HG03521 (cell line): ENCODE results near the gene RDH13.
"Not testable (repeated sequence)": the region's sequence is repeated elsewhere in the genome, so short reads cannot be mapped to it uniquely, and the experiment has no call there.

ENCODE experiments used
- ATAC-seq: cut with Tn5 transposase; IDR thresholded peaks from one replicate; pipeline ENCODE4 v1.9.1; 2021; ENCODE audit warnings: mild to moderate bottlenecking, moderate library complexity; ENCODE audit not compliant: unreplicated experiment

RDH13 gene, protein sequence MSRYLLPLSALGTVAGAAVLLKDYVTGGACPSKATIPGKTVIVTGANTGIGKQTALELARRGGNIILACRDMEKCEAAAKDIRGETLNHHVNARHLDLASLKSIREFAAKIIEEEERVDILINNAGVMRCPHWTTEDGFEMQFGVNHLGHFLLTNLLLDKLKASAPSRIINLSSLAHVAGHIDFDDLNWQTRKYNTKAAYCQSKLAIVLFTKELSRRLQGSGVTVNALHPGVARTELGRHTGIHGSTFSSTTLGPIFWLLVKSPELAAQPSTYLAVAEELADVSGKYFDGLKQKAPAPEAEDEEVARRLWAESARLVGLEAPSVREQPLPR

DNA sequence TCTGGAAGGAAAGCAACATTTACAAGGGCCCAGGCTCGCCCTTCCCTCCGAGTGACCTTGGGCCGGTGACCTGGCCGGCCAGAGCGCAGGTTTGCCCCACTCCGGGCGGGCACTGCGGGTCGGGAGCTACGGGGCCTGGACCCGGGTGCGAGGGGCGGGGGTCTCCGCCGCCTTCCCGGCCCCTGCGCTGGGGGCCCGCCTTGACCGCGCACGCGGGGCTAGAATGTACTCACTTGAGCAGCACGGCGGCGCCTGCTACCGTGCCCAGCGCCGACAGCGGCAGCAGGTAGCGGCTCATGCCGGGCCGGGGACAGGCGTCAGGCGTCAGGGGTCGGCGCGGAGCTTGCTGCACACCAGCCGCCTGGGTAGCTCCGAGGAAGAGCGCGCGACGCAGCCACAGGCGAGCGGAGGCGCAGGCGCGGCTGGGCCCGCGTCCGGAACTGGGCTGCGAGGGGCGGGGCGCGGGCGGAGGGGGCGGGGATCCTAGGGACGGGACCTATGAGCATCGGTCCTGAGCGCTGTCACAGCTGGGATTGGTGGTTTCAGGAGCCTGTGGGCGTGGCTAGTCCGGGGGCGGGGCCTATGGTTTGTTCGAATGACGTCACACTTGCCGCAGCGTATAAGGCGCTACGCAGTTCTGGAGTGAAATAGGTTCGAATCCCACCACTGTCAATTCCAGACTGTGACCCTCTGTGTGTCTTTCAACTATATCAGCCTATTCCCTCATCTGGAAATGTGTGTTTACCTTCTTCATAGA, at the start of gene RDH13:
TSS of gene RDH13 (minus strand) at position 414 of the 757 bp plus-strand sequence. CDS start at position 298, 116 bp downstream.
- peak; percentile 90 for ATAC-seq

DNA sequence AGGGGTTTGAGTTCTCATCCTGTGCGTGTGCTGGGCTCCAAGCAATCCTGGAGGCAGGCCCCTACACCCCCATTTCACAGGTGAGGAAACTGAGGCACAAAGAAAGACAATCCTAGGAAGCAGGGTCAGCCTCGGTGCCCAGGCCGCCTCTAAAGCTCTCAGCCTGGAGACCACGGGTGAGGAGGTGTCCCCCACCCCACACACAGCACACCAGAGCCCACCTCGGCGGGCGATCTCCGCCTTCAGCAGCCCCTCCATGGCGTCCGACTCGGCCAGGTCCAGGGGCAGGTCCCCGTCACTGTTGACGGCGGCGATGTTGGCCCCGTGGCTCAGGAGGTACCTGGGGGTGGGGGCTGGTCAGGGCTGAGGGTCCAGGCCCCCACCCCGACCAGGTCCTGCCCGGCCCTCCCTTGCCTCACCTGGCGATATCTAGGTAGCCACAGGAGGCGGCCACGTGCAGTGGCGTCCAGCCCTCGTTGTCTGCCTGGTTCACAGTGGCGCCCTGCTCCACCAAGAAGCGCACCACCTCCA, 49.4 kb upstream of the RDH13 start:
- no peak for ATAC-seq

DNA sequence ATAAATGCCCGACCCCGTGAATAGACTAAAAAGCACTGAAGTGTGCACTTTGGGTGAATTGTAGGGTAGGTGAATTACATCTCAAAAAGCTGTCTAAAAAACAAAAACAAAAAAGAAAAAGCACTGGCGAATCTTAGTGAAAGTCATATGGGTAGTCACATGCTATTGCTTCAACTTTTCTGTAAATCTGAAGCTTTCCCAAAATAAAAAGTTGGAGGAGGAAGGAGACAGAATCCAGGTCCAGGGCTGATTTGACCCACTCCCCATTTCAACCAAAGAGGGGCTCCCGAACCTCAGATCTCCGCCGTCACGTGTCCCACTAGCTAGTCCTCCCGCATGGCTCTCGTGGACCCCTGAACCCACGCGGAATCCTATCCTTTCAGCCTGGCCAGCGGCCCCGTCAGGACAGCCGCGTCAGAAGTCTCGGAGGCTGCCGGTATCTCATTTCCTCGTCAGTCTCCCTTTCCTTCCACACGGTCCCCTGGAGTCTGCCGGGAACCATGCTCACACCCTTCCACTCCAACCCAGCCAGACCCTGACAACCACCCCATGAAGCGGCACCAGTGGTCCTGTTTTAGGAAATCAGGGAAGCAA, 48.4 kb upstream of the RDH13 start:
- ATAC-seq: no peak

DNA sequence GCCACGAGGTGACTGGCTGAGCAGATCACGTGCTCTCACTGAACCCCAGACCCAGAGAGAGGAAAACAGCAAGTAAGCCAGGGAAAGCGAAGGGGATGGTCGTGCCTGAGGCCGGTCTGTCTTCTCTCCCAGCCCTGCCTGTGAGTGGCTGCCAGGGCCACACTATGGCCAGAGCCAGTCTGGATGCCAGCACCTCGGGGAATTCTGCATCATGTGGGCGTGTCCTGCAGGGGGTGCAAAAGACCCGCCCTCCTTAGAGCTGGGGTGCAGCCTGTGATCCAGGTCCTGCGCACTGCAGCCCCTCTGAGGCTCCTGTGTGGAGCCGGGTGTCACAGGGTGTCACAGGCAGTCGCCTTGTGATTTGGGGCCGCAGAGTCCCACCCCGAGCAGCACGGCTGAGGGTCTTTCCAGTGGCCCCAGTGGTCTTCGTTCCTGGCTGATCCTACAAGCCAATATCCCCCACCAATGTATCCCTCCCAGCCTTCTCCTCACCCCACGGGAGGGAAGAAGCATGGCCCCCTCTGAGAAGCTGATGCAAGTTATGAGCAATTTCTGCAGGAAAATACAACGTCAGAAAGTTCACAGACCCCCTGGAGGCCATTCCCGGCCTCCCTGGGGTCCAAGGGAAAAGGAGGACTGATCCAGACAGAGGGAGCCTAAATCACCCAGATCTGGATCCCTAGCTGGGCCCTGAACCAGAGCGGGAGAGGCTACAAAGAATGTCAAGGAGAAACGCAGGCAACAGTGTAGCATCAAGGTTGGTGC, 46.8 kb upstream of the RDH13 start:
- ATAC-seq: no peak

DNA sequence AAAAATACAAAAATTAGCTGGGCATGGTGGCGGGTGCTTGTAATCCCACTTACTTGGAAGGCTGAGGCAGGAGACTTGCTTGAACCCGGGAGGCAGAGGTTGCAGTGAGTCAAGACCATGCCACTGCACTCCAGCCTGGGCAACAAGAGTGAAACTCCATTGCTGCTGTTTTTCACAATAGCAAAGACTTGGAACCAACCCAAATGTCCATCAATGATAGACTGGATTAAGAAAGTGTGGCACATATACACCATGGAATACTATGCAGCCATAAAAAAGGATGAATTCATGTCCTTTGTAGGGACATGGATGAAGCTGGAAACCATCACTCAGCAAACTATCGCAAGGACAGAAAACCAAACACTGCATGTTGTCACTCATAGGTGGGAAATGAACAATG, 44.3 kb upstream of the RDH13 start:
- ATAC-seq: not testable (repeated sequence)

DNA sequence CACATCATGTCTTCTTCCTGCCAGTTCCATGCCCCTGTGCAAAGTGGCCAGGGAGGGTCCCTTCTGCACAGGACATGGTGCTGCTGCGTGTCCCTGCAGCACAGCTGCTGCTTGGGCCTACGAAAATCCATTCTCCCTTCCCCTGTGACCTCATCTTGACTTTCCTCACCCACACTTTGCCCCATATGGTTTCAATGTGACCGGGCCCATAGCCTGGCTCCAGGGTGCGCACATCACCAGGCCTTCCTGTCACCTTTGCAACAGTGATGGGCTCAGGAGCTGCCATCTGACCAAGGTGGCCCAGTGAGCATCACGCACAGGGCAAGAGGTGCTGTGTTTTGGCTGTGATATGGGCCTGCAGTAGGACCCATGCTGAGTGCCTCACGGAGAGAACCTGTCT, 43.6 kb upstream of the RDH13 start:
- no peak for ATAC-seq

DNA sequence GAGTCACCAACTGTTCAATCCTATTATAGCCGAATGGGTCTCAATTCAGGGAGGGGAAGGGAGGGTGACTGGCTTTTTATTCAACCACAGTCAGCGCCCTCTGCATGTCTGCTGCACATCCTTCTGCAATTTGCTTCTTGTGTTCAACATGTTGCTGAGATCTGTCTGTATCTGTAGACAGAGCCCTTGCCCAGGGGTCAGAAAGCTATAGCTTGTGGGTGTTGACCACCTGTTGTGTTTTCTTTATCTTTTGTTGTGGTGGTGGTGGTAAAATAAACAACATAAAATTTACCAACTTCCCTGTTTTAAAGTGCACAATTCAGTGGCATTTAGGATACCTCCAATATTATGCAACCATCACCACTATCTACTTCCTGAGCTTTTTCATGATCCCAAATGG, 42.3 kb upstream of the RDH13 start:
- no peak for ATAC-seq

DNA sequence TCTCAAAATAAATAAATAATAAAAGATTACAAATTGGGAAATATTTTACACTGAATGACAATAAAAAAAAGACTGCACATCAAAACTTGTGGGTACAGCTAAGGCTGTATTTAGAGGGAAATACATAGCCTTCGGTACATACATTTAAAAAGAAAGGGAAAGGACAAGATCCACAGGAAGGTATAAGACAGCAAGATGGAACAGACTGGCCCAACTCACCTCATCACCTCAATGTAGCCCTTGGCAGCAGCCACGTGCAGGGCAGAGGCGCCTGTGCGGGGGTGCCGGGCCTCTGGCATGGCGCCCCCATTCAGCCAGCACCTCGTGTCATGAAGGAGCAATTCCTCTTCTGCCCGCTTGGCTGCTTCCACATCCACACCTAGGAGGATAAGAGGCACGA, 40.2 kb upstream of the RDH13 start:
- ATAC-seq: no peak

DNA sequence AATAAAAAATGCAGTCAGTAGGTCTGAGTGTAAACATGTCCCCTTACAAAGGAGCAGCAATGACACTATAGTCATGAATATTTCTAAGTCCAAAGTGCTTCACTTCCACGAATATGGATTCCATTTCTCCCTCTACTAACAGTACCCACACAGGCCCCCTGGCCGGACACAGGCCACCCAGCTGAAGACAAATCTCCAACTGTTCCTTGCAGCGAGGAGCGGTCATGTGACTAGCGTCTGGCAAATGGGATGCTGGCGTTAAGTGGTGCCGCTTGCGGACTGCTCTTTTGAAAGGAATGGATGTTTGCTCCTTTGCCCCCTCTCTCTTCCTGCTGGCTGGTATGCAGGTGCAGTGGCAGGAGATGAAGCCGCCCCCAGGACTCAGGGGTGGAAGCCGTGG, 38.3 kb upstream of the RDH13 start:
- ATAC-seq: no peak

DNA sequence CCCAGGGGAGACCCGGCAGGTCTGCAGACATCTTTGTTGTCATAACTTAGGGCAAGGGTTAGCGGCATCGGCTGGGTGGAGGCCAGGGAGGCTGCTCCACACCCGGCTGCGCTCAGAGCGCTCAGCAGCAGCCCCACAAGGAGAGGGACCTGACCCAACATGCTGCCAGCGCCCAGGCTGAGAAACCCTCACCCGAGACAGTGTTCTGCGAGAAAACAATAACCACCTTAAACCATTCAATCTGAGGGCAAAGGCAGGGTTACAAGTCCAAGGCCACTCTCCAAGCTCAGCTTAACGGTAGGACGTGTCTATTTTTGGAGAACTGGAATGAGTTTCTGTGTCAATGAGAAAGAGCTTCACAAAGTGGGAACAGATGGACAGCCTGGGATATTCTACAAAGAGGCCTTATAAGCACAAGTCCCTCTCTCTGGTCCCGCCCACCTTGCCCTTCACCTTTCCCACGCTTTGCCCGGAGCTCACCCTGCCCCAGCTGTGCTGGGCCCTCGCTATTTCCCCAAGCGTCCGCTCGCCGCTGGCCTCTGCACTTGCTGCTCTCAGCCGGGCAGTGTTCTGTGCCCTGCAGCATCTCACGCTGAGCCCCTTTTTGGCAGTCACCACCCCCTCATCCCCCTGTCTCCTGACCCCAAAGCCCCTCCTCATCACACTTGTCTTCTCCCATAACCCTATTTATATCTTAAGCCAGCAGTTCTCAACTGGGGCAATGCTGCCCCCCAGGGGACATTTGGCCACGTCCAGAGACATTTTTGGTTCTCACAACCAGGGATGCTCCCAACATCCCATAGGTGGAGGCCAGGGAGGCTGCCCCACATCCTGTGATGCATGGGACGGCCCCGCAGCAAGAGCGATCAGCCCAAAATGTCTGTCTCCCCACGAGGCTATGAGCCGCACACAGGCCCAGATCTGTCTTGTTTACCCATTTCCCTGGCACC, 36.9 kb upstream of the RDH13 start:
- no peak for ATAC-seq

DNA sequence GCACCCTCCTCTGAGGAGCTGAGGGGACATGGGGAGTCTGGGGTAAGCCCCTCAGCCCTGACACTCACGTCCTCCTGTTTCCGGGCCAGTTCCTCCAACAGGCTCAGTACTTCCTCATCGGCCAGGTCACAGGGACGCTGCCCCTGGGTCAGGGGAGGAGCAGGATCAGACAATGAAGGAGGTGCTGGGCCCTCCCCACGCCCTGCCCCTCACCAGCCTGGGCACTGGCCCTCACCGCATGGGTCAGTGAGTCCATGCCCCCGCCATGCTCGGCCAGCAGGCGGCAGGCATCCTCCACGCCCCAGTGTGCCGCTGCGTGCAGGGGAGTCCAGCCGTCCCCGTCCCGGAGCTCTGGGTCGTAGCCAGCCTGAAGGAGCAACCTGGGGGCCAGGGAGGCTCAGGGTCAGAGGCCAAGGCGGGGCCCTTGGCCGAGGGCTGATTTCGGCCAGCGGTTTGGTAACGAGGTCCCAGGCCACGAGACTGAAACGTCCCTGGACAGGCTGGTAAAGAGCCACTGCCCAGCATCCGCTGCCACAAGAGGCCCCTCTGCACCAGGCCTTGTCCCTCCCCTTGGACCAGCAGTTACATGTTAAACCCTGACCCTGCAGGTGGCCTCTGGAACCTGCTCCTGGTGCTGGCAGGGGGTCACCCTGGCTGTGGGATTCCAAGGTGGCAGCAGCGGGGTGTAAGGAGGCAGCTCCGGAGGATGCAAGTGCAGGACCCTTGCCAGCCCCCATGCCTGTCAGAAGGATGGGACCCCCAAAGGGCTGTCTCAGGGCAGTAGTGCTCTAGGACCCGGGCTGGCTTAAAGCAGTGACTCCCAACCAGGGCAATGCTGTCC, 36.0 kb upstream of the RDH13 start:
- no peak for ATAC-seq

DNA sequence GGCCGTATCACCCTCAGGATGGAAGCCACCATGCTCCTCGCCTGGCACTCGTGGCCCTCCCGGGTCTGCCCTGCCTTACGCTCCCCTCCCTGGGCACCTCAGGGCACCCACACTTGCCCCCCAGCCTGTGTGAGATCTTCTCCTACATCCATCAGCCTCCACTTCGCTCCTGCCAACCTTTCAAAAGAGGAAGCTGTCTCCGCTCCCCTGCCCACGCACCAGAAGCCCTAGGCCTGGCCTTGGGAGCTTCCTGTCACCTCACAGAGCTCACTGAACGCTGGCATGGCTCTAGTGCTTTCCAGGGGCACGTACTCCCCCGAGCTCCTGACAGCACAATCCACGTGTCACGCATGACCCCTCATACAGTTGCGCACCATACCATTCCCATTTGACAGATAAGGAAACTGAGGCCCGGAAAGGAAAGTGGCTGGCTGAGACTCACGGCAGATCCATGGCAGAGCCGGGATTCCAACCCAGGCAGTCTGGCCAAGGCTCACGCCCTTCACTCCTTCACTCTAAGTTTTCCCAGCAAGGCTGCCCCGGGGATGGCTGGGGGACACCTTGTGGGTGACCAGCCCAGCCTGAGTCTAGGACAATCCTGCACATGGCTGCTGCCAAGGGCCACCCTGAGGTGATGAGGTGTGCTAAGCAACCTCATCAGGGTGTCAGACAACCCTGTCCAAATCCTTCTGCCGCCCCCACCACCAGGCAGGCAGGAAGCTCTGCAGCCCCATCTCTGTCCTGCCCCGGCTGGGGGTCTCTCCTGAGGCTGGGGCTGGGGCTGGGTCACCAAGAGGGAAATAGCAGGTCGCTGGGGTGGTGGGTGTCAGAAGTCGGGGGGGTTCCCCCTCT, 35.1 kb upstream of the RDH13 start:
- no peak for ATAC-seq

DNA sequence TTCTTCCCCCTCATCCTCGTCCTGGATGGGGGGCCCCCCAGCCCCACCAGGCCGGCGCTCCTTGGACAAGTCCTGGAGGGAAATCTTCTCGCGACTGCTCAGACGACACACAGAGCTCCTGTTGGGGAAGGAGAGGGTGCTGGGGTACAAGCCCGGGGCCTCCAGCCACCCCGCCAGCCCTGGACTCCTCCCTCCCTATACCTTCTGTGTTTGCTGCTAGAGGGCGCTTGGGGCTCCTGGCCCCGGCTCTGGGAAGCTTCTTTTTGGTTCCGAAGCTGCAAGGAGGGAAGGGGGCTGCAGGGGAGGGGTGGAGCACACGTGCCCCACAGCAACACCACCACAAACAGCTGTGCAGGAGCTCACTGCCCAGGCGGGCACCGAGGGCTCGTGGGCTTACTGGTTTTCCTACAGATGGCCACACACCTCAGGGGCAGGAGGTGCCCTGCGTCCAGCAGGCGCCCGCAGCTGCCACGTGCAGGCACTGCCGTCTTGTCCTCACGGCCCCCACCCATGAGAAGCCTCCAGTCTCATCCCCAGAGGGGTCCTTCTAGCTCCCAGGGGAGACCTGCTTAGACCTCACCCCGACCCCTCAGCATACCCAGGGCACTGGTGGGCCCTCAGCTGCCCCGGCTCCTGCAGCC, 33.2 kb upstream of the RDH13 start:
- ATAC-seq: no peak

DNA sequence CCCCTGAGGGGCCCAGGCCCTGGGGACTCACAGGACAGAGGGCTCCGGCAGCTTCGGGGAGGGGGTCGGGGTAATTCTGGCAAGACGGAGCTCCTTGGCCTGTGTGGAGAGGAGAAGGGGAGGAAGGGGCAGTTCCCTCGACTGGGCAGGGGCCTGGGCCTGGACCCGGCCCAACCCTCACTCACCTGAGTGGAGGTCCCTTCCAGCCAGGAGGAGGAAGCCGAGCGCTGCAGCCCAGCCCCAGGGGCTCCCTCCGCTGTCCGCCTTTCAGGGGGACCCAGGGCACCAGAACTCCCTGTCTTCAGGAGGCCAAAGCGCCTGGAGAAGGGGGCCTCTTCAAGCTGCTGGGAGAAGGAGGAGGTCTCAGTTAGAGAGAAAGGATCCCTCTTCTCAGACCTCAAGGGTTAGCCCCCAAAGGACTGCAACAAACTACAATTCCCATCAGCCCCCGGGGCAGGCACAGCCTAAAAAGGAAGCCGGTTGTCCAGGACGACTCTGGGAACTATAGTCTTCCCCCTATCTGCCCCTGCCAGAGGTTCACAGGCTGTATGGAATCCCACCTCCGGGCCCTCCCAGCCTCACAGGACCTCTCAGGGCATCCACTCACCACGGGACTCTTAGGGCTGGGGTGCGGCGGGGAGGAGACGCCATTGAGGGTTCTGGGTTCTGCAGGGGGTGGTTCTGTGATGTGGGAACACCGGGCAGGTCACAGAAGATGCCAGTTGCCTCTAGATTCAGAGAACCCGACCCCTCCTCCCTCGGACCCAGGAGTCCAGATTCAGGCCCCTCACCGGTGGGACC, 32.5 kb upstream of the RDH13 start:
- ATAC-seq: no peak

DNA sequence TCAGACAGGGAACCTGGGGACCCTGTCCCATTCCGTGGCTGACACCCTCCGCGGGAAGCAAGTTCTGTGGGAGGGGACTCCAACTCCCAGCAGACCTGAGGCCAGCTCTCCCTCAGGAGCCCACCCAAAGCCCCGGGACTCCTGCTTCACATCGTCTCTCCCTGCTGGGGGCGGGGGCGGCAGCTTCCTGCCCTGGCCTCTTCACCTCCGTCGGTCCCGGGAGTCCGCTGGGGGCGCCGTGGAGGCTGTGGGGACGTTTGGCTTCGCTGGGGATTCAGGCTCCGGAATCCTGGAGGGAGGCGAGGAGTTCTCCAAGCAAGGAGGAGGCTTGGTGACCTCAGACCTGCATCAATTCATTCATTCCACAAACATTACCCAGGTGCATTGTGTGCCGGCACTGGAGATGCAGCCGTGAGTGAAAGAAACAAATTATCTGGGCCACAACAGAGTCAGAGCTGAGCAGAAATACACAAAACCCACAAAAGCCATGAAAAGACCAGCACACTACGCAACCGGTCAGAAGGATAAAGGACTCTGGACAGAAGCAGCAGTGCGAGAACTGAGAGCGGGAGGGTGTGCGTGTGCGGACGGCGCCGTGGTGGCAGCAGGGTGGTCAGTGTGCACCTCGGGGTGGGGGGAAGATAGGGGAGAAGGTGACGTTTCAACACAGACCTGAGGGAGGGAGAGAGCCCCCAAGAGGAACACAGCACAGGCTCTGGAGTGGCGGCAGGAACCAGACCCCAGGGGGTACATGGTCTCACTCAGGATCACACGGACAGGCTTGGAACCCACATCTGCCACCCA, 31.7 kb upstream of the RDH13 start:
- no peak for ATAC-seq
